Skin of body (tissue), 2 donors: ENCODE measurements around the gene ZNF512B. TPM values are rescaled to one million over a fixed set of nuclear protein-coding genes. Genes with fewer than 3 reads are reported as not detected.
"Not testable (repeated sequence)": the region's sequence is repeated elsewhere in the genome, so short reads cannot be mapped to it uniquely, and the experiment has no call there.

ENCODE experiments used
- DNase-seq: peaks from one replicate; lab custom pipeline; 2025; lab: John Stamatoyannopoulos, UW
- total RNA-seq: library from RNA; depleted of rRNA; stranded (reverse); fragments of >200 nt; gene quantifications from one replicate; pipeline ENCODE4 v1.2.3, GENCODE V29; 2014

Gene ZNF512B
- 9.7 TPM for total RNA-seq

- peak; percentile 55 for DNase-seq
Measured at GRCh38 chr20:63969838-63970713, at the start of gene ZNF512B. Gene ZNF512B, minus strand, starts transcription at chr20:63969930. Its CDS starts 1,980 bp downstream, at chr20:63967950.

- no peak for DNase-seq
Measured at GRCh38 chr20:64015635-64016034, 45.9 kb upstream of the ZNF512B start.

GRCh38 chr20:64012385-64013154 lies 42.8 kb upstream of the ZNF512B start:
- DNase-seq, result not testable (repeated sequence)

- no peak for DNase-seq
Measured at GRCh38 chr20:64011366-64011779, 41.6 kb upstream of the ZNF512B start.

- DNase-seq, result no peak
Measured at GRCh38 chr20:64010711-64011237, 41.0 kb upstream of the ZNF512B start.

GRCh38 chr20:64009811-64010387 lies 40.2 kb upstream of the ZNF512B start:
- DNase-seq, result no peak

- no peak for DNase-seq
Measured at GRCh38 chr20:64006902-64007301, 37.2 kb upstream of the ZNF512B start.

- DNase-seq, result no peak
Measured at GRCh38 chr20:64006490-64006889, 36.8 kb upstream of the ZNF512B start.

- no peak for DNase-seq
Measured at GRCh38 chr20:64005394-64005793, 35.7 kb upstream of the ZNF512B start.

- no peak for DNase-seq
Measured at GRCh38 chr20:64003960-64004725, 34.4 kb upstream of the ZNF512B start.

- no peak for DNase-seq
Measured at GRCh38 chr20:64001607-64002011, 31.9 kb upstream of the ZNF512B start.

- no peak for DNase-seq
Measured at GRCh38 chr20:64000906-64001305, 31.2 kb upstream of the ZNF512B start.

- no peak for DNase-seq
Measured at GRCh38 chr20:63982937-63983336, 13.2 kb upstream of the ZNF512B start.

- peak; percentile 93 for DNase-seq
Measured at GRCh38 chr20:63980806-63981728, 11.3 kb upstream of the ZNF512B start, which contains the start of gene PRPF6. Gene PRPF6, plus strand, starts transcription at chr20:63981132. Its CDS starts 114 bp downstream, at chr20:63981246.

- peak; percentile 67 for DNase-seq
Measured at GRCh38 chr20:63980317-63980805, 10.6 kb upstream of the ZNF512B start.

- peak; percentile 67 for DNase-seq
Measured at GRCh38 chr20:63979557-63980316, 10.0 kb upstream of the ZNF512B start, which contains the start of gene SAMD10. Gene SAMD10, minus strand, starts transcription at chr20:63979642. Its CDS starts 175 bp downstream, at chr20:63979467.

- DNase-seq, result no peak
Measured at GRCh38 chr20:63979229-63979556, 9.5 kb upstream of the ZNF512B start.

GRCh38 chr20:63978319-63979228 lies 8.8 kb upstream of the ZNF512B start:
- no peak for DNase-seq
